WTC11 (cell line): ENCODE data around the gene DRD1. TPM values are rescaled to one million over a fixed set of nuclear protein-coding genes. Genes with fewer than 3 reads are reported as not detected.
A peak's percentile ranks its signal among the peaks of the same experiment; 100 is the strongest.
"Not testable (repeated sequence)": the region's sequence is repeated elsewhere in the genome, so short reads cannot be mapped to it uniquely, and the experiment has no call there.

Source experiments
- ATAC-seq: fragments of 200-7000 bp; cut with Tn5 transposase; 2 replicates; pipeline ENCODE4 v1.10.0; 2021; ENCODE audit warnings: mild to moderate bottlenecking, moderate library complexity
- CTCF ChIA-PET: fragments of 300-600 bp; sonication (Branson Sonifier 250); formaldehyde crosslinking; loops from one replicate; lab custom pipeline; 2021; ENCODE audit warnings: antibody characterized with exemption; lab: Charles Lee
- POLR2A ChIA-PET: fragments of 350-600 bp; sonication (Branson Sonifier 250); formaldehyde crosslinking; loops from one replicate; lab custom pipeline; 2021; ENCODE audit warnings: antibody characterized with exemption; lab: Charles Lee
- DNase-seq: peaks from one replicate; pipeline ENCODE4 v3.0.0; 2021; ENCODE audit warnings: low spot score
- H3K27ac Mint-ChIP-seq: 2 replicates; pipeline ENCODE4 v1.8.0; 2021; ENCODE audit warnings: mixed read lengths
- H3K27me3 Mint-ChIP-seq: 2 replicates; pipeline ENCODE4 v1.8.0; 2021; ENCODE audit warnings: low read depth, mild to moderate bottlenecking, moderate library complexity, mixed read lengths
- H3K36me3 Mint-ChIP-seq: 2 replicates; pipeline ENCODE4 v1.8.0; 2021; ENCODE audit warnings: mixed read lengths
- H3K4me1 Mint-ChIP-seq: 2 replicates; pipeline ENCODE4 v1.8.0; 2022; ENCODE audit warnings: mixed read lengths
- H3K4me3 Mint-ChIP-seq: 2 replicates; pipeline ENCODE4 v1.8.0; 2021; ENCODE audit warnings: mild to moderate bottlenecking, moderate library complexity, mixed read lengths
- H3K9me3 Mint-ChIP-seq: 2 replicates; pipeline ENCODE4 v1.8.0; 2021; ENCODE audit warnings: mixed read lengths
- FOXK1 ChIP-seq: sonication (generic); formaldehyde crosslinking; IDR thresholded peaks from 2 replicates; pipeline ENCODE4 v1.8.0; 2022; ENCODE audit warnings: mild to moderate bottlenecking, moderate library complexity, missing genetic modification reagents
- FOXP1 ChIP-seq: sonication (generic); formaldehyde crosslinking; IDR thresholded peaks from 2 replicates; pipeline ENCODE4 v1.8.0; 2022; ENCODE audit warnings: missing genetic modification reagents, mild to moderate bottlenecking, moderate library complexity, borderline replicate concordance
- GRHL2 ChIP-seq: fragments of 250-450 bp; sonication (Bioruptor Pico); IDR thresholded peaks from 2 replicates; pipeline ENCODE4 v1.8.0; 2022; ENCODE audit warnings: mild to moderate bottlenecking, moderate library complexity; ENCODE audit not compliant: insufficient replicate concordance, severe bottlenecking
- JAZF1 ChIP-seq: fragments of 250-450 bp; sonication (Bioruptor Pico); IDR thresholded peaks from 2 replicates; pipeline ENCODE4 v1.9.0; 2021; ENCODE audit warnings: moderate library complexity, mild to moderate bottlenecking, inconsistent platforms
- MXD4 ChIP-seq: fragments of 250-450 bp; sonication (Bioruptor Pico); IDR thresholded peaks from 2 replicates; pipeline ENCODE4 v1.8.0; 2021; ENCODE audit warnings: mild to moderate bottlenecking, moderate library complexity, borderline replicate concordance
- MYBL2 ChIP-seq: sonication (generic); formaldehyde crosslinking; IDR thresholded peaks from 2 replicates; pipeline ENCODE4 v1.8.1; 2023; ENCODE audit warnings: mild to moderate bottlenecking, moderate library complexity, missing genetic modification reagents
- NFATC4 ChIP-seq: fragments of 250-450 bp; sonication (Bioruptor Pico); IDR thresholded peaks from 2 replicates; pipeline ENCODE4 v1.9.0; 2021; ENCODE audit warnings: mild to moderate bottlenecking
- NR2C2 ChIP-seq: sonication (generic); formaldehyde crosslinking; IDR thresholded peaks from 2 replicates; pipeline ENCODE4 v1.8.0; 2022; ENCODE audit warnings: mild to moderate bottlenecking, missing genetic modification reagents
- NR3C1 ChIP-seq: sonication (generic); formaldehyde crosslinking; conservative IDR thresholded peaks from 2 replicates; pipeline ENCODE4 v1.8.1; 2023; ENCODE audit warnings: low read depth, mild to moderate bottlenecking, missing genetic modification reagents
- SMAD3 ChIP-seq: sonication (generic); formaldehyde crosslinking; IDR thresholded peaks from 2 replicates; pipeline ENCODE4 v1.8.0; 2022; ENCODE audit warnings: missing genetic modification reagents, mild to moderate bottlenecking, borderline replicate concordance
- SMAD4 ChIP-seq: sonication (generic); formaldehyde crosslinking; IDR thresholded peaks from 2 replicates; pipeline ENCODE4 v1.8.0; 2022; ENCODE audit warnings: mild to moderate bottlenecking, missing genetic modification reagents
- SOX15 ChIP-seq: fragments of 250-450 bp; sonication (Bioruptor Pico); IDR thresholded peaks from 2 replicates; pipeline ENCODE4 v1.9.0; 2021; ENCODE audit warnings: mild to moderate bottlenecking
- TEAD4 ChIP-seq: sonication (generic); formaldehyde crosslinking; IDR thresholded peaks from 2 replicates; pipeline ENCODE4 v1.8.0; 2022; ENCODE audit warnings: mild to moderate bottlenecking, missing genetic modification reagents
- ZNF416 ChIP-seq: fragments of 250-450 bp; sonication (Bioruptor Pico); IDR thresholded peaks from 2 replicates; pipeline ENCODE4 v1.9.0; 2021; ENCODE audit warnings: mild to moderate bottlenecking, inconsistent platforms
- ZNF423 ChIP-seq: fragments of 250-450 bp; sonication (Bioruptor Pico); IDR thresholded peaks from 2 replicates; pipeline ENCODE4 v2.1.2; 2022; ENCODE audit warnings: mild to moderate bottlenecking, moderate library complexity
- ZNF425 ChIP-seq: fragments of 250-450 bp; sonication (Bioruptor Pico); conservative IDR thresholded peaks from 2 replicates; pipeline ENCODE4 v1.9.0; 2021; ENCODE audit warnings: mild to moderate bottlenecking
- ZNF671 ChIP-seq: fragments of 250-450 bp; sonication (Bioruptor Pico); IDR thresholded peaks from 2 replicates; pipeline ENCODE4 v1.8.0; 2021; ENCODE audit warnings: mild to moderate bottlenecking
- ZSCAN18 ChIP-seq: fragments of 250-450 bp; sonication (Bioruptor Pico); IDR thresholded peaks from 2 replicates; pipeline ENCODE4 v2.1.2; 2022; ENCODE audit warnings: mild to moderate bottlenecking, moderate library complexity
- total RNA-seq: library from RNA; stranded (reverse); gene quantifications from 3 replicates; pipeline ENCODE4 v1.2.3, GENCODE V29; 2021

Gene DRD1
- total RNA-seq, 1 experiment from 2014 or later = 0.07 TPM

- CTCF ChIA-PET, ATAC-seq: not testable (repeated sequence)
These were observed 2.4 kb upstream of the DRD1 start for GRCh38 chr5:175446378-175446777.

GRCh38 chr5:175444905-175445456, 999 bp upstream of the DRD1 start:
- peak; percentile 33 for DNase-seq
- peak; percentile 7 for ATAC-seq
- Mint-ChIP-seq H3K4me1 (peaks cover 31% of the 10 kb centered on the region), H3K27ac (no peak overlapping the region), H3K9me3 (no peaks in the 10 kb centered on the region), H3K27me3 (peaks cover 63% of the 10 kb centered on the region), H3K36me3 (no peaks in the 10 kb centered on the region), H3K4me3 (peak overlapping the region; percentile 71)
- ChIA-PET POLR2A (no interaction called here), CTCF (interaction anchor here (0.6 to 1.4 kb wide), 6 partner anchors 19 to 509 kb away, joined by 3 to 9 read pairs (median 4); no protein-coding TSS in a partner anchor)
- TF ChIP-seq SOX15 (CRISPR knock-in tag) (no peak), ZNF425 (CRISPR knock-in tag) (no peak)

More at GRCh38 chr5:175446378-175446777, 2.4 kb upstream of the DRD1 start:
- H3K27me3 Mint-ChIP-seq = peaks cover 61% of the 10 kb centered on the region
- H3K9me3 Mint-ChIP-seq, DNase-seq, H3K4me3 Mint-ChIP-seq, H3K27ac Mint-ChIP-seq, POLR2A ChIA-PET, H3K36me3 Mint-ChIP-seq: not testable (repeated sequence)
- peaks cover 22% of the 10 kb centered on the region for H3K4me1 Mint-ChIP-seq

GRCh38 chr5:175443514-175444059, 395 bp downstream of the DRD1 start:
- no peak; the same call in 1 of the 2 replicates for ATAC-seq
- peak; percentile 41 for DNase-seq
- no peak overlapping the region for H3K27ac Mint-ChIP-seq
- ChIA-PET POLR2A (no interaction called here), CTCF (interaction anchor here (0.7 to 1.4 kb wide), 17 partner anchors 11 to 534 kb away, joined by 3 to 10 read pairs (median 4); no protein-coding TSS in a partner anchor)
- H3K36me3 Mint-ChIP-seq = no peaks in the 10 kb centered on the region
- H3K9me3 Mint-ChIP-seq = no peaks in the 10 kb centered on the region
- peaks cover 31% of the 10 kb centered on the region for H3K4me1 Mint-ChIP-seq
- peaks cover 63% of the 10 kb centered on the region for H3K27me3 Mint-ChIP-seq
- TF ChIP-seq NR2C2 (CRISPR knock-in tag) = no peak
- peak; percentile 95 for TF ChIP-seq ZNF423 (CRISPR knock-in tag)
- TF ChIP-seq GRHL2 (CRISPR knock-in tag) = no peak
- no peak for TF ChIP-seq NR3C1
- peak overlapping the region; percentile 51 for H3K4me3 Mint-ChIP-seq

GRCh38 chr5:175438234-175438857, 5.6 kb downstream of the DRD1 start:
- ATAC-seq (peak; percentile 40; the same call in 1 of the 2 replicates), DNase-seq (no peak)
- CTCF ChIA-PET = interaction anchor here (1.4 kb wide), 1 partner anchor 26 kb away, joined by 4 read pairs; no protein-coding TSS in a partner anchor
- no peak overlapping the region for H3K27ac Mint-ChIP-seq
- peaks cover 22% of the 10 kb centered on the region for H3K27me3 Mint-ChIP-seq
- no peak overlapping the region for H3K4me3 Mint-ChIP-seq
- H3K4me1 Mint-ChIP-seq = peaks cover 60% of the 10 kb centered on the region
- H3K9me3 Mint-ChIP-seq = no peaks in the 10 kb centered on the region
- H3K36me3 Mint-ChIP-seq = no peaks in the 10 kb centered on the region
- POLR2A ChIA-PET = interaction anchor here (0.6 kb wide), 1 partner anchor 76 kb away, joined by 5 read pairs; no protein-coding TSS in a partner anchor
- TF ChIP-seq TEAD4 (CRISPR knock-in tag) (0 out of 2 replicates have a peak, but pooled peaks have one; percentile 24), JAZF1 (no peak)

GRCh38 chr5:175436359-175436758, 7.6 kb downstream of the DRD1 start:
- ATAC-seq = peak; percentile 55
- Mint-ChIP-seq H3K4me1 (peaks cover 59% of the 10 kb centered on the region), H3K27ac (no peak overlapping the region), H3K27me3 (peaks cover 2% of the 10 kb centered on the region), H3K4me3 (no peak overlapping the region), H3K36me3 (no peaks in the 10 kb centered on the region), H3K9me3 (no peaks in the 10 kb centered on the region)
- ChIA-PET POLR2A (interaction anchor here (0.7 kb wide), 1 partner anchor 19 kb away, joined by 3 read pairs; no protein-coding TSS in a partner anchor), CTCF (no interaction called here)
- peak; percentile 27 for DNase-seq
- no peak for TF ChIP-seq ZSCAN18 (CRISPR knock-in tag)
- TF ChIP-seq SOX15 (CRISPR knock-in tag) = no peak
- TF ChIP-seq ZNF416 (CRISPR knock-in tag) = no peak
- no peak for TF ChIP-seq SMAD3
- TF ChIP-seq ZNF671 (CRISPR knock-in tag) = no peak
- no peak for TF ChIP-seq MXD4 (CRISPR knock-in tag)
- TF ChIP-seq GRHL2 (CRISPR knock-in tag) = no peak
- TF ChIP-seq NFATC4 = no peak
- TF ChIP-seq ZNF425 (CRISPR knock-in tag) = no peak
- TF ChIP-seq SMAD4 = no peak
- TF ChIP-seq FOXK1 (CRISPR knock-in tag) = no peak
- TF ChIP-seq FOXP1 (CRISPR knock-in tag) = no peak
- no peak for TF ChIP-seq NR3C1
- no peak for TF ChIP-seq MYBL2
